Sciatic nerve (tissue), 2 donors: ENCODE data around the gene TSKS. TPM values are rescaled to one million over a fixed set of nuclear protein-coding genes. Genes with fewer than 3 reads are reported as not detected.

Source experiments
- ATAC-seq: fragments of 200-7000 bp; cut with Tn5 transposase; one replicate; pipeline ENCODE4 v1.9.1; 2020; ENCODE audit warnings: mild to moderate bottlenecking, moderate library complexity
- DNase-seq: peaks from one replicate; pipeline ENCODE4 v3.0.0-alpha.2; 2020; ENCODE audit warnings: low spot score
- intact Hi-C: fragments of 100-400 bp; cut with DNase I; formaldehyde crosslinking; loops from one replicate; pipeline ENCODE4 v1.14.2; 2022
- total RNA-seq: library from RNA; stranded (reverse); fragmentation: NEBNext Ultra II Directional; extraction: Animal tissue kit (Norgen Biotek cat#: 25700); gene quantifications from one replicate; pipeline ENCODE4 v1.2.1, GENCODE V29; 2021
- donor health status: DM: no; HTN: no; CAD: no.
- donor health status: DM: no; HTN: no; CAD: no.

The TSKS gene, protein sequence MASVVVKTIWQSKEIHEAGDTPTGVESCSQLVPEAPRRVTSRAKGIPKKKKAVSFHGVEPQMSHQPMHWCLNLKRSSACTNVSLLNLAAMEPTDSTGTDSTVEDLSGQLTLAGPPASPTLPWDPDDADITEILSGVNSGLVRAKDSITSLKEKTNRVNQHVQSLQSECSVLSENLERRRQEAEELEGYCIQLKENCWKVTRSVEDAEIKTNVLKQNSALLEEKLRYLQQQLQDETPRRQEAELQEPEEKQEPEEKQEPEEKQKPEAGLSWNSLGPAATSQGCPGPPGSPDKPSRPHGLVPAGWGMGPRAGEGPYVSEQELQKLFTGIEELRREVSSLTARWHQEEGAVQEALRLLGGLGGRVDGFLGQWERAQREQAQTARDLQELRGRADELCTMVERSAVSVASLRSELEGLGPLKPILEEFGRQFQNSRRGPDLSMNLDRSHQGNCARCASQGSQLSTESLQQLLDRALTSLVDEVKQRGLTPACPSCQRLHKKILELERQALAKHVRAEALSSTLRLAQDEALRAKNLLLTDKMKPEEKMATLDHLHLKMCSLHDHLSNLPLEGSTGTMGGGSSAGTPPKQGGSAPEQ
- total RNA-seq, result 0.85 TPM

DNA sequence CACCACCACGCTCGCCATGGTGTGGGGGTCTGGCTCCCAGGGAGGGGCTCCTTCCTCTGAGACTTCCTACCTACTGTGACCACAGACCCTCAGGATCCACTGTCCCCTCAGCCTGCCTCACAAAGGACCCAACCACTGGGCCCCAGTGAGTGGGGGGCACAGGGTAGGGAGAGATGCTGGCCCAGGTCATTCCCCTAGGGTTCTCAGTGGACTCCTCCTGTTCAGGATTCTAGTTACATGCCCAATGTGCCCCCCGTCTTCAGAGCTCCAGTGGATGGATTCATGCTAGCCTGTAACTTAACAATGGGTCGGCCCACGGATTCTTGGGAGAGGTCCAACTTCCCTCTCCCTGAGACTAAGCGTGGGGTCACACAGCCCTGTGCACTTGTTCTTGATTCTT is at the start of gene TSKS:
TSKS (minus strand) TSS at position 77 of the 400 bp plus-strand sequence; CDS start at position 18, 59 bp downstream.
- ATAC-seq (no peak), DNase-seq (no peak)
- intact Hi-C loops, result no loop called here

DNA sequence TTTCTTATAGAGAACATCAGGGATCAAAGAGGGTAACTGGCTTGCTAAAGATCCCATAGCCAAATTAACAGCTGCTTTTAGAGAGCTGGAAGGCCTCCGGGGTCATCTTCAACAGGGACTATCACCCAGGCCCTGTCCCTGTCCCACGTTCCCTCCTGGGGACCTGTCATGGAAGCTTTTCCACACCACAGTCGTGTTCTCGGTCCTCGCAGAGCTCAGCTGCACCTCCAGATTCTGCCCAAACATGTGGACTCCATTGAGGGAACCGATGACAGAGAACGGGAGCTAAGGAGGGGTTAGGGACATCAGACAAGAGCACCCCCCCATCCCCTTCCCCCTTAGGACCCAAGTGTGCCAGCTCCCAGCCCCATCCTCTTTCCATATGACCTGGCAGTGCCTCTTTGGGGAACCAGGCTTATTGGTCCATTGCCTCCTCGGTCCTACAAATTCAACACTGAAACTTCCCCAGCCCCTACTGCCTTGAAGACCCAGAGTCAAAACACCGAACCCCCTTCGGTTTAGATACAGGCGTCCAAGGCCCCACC is 49.4 kb upstream of the TSKS start:
- DNase-seq (no peak), ATAC-seq (no peak)
- intact Hi-C loops, result no loop called here

DNA sequence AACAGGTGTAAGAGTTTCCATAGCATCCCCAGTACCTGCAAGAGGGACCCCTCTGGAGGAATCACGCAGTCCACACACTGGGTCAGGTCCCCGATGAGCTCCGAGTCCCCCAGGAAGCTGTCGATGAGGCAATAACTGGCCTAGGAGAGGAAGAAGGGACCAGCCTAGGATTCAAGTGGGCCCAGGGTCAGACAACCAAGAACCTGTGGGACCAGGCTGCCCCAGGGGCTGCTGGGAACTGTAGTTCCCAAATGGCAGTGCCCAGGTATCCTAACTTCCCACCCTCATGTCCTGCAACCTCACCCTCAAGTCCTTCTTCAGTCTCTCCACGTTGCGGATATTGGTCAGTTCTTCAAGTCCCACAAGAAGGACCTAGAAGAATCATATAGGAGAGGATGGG is 48.2 kb upstream of the TSKS start:
- DNase-seq (no peak), ATAC-seq (no peak)
- intact Hi-C loops, result no loop called here

DNA sequence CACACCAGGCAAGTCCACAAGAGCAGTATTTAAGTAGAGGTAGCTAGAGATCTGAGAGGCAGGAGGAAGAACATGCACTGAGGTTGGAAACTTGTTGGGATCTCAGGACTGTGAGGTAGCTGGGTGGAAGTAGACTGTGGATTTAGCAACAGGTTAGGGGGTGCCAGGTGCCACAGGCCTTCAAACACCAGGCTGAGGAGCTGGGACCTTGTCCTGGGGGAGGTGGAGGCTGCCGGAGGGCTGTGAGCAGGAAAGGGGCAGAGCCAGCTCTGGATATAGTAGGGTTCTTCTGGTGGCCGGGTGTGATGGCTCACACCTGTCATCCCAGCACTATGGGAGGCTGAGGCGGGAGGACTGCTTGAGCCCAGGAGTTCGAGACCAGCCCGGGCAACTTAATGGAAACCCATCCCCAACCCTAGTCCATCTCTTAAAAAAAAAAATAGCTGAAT is 46.9 kb upstream of the TSKS start:
- intact Hi-C loops, result no loop called here
- ATAC-seq (no peak), DNase-seq (no peak)

DNA sequence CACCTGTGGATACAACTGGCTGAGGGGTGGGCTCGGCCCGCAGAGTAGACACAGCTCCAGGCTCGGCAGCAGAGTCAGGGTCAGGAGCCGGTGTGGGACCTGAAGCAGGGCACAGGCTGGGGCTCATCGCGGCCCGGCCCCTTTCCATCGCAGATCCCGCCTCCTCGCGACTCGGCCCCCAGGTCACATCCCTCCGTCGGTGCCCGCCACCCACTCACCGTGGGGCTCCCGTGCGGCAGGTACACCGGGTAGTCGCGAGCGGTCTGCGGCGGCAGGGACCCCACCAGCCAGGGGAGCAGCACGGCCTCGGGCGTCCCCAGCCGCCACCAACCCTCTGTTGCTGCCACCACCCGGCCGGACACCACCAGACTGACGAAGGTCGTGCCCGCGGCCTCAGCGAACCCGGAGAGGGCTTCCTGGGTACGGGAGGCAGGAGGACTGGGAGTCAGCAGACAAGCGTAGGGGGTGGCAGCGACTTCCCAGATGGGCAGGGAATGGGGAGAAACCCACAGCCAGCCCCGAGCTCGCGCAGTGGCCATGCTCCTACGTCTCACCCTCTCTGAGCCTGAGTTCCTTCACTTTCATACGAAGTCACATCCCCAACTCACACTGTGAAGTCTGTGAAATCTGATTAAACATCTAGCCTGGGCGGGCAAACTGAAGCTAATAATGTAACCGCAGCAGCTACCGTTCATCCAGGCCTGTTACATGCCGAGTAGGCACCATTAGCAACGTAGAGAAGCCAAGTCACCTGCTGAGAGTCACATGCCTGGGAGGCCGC is 46.2 kb upstream of the TSKS start:
- ATAC-seq (peak; percentile 6), DNase-seq (no peak)

DNA sequence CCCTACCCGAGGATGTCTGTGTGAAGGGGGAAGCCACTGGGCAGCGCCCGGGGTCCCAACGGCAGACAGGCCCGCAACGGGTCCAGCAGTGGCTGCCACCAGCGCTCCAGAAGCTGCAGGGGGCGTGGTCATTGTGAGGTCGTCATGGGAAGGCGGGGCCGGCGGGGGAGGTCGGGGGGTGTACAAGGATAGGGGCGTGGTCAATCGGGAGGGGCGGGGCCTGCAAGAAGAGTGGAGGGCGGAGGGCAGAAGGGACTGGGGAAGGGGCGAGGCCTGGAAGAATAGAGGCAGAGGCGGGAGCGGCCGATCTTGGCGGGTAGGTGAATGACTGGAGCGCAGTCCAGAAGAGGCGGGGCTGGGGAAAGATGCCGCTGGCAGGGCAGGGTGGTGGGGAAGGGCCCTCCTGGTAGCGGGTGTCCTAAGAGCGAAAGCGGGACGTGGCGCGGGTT is 45.6 kb upstream of the TSKS start:
- DNase-seq (peak; percentile 99), ATAC-seq (peak; percentile 79)
- intact Hi-C loops, result no loop called here

More for the DNA sequence above, 46.2 kb upstream of the TSKS start:
- intact Hi-C loops, result no loop called here

DNA sequence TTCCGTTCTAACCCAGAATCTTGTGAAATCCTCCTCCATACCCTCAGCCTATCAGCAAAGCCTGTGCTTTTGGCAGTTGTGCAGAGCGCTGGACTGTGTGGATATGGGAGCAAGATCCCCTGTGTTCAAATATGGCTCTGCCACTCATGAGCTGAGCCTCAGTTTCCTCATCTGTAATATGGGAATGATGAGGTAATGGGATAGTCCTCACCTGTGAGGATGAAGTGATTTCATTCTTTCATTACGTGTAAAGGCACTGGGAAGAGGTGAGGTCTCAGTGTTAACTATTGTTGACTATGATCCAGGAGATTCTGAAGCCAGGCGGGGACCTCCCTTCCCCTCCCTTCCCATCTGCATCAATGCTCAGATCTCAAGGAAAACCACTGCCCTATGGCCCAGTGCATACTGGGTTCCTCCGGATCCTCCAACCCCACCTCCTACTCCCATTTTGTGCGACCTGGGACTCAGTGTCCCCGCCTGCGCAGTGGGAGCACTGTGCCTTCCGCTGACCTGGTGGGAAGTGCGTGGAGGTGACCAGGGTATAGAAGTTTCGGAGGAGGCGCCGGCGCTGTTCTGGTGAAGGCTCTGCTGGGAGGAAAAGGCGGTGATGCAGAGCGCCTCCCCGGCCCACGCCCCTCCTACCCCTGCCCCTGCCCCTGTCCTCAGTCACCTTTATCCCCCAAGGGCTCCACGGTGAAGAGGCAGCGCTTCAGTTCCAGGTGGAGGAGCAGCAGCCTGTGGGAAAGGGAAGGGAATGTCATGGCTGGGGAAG is 45.0 kb upstream of the TSKS start:
- intact Hi-C loops, result no loop called here
- DNase-seq (no peak), ATAC-seq (peak; percentile 0)

DNA sequence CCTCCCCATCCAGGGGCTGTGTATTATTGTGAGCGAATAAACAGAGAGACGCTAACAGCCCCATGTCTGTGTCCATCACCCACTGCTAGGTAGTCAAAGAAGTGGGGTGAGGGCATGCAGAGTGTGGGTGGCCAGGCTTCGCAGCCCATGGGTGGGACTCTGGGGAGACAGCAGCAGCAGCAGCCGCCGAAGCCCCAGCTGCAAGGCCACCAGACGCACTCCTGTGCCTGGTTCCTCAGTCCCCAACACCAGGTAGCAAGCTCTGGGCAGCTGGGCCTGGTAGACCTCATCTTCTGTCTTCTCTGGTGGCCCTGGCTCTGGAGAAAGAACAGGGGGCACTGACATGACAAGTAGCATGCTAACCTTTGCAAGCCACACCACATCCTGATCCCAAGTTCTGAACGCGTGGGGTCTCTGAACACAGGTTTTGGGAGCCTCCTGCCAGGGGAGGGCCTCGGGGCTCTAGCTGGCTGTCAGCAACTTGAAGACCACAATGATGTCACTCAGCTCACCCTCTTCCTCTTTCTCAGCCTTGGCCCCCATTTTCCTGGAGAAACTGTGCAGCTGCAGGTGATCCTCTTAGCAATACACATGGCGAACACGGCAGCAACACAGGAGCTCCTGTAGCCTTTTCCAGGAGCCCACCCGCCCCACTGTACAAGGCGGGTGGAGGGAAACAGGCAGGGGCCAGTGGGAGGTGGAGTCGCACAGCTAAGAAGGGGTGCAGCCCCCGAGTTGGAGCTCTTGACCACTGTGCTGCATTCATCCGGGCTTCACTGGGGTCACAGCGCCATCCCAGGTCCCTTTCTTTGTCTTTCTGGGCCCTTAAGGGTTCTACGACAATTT is 44.2 kb upstream of the TSKS start:
- DNase-seq (no peak), ATAC-seq (no peak)
- intact Hi-C loops, result no loop called here

DNA sequence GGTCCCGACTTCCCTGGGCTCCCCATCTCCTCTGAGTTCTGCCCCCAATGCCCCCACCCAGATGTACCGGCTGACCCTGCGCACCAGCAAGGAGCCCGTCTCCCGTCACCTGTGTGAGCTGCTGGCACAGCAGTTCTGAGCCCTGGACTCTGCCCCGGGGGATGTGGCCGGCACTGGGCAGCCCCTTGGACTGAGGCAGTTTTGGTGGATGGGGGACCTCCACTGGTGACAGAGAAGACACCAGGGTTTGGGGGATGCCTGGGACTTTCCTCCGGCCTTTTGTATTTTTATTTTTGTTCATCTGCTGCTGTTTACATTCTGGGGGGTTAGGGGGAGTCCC is 43.5 kb upstream of the TSKS start:
- ATAC-seq (no peak), DNase-seq (no peak)
- intact Hi-C loops, result no loop called here

DNA sequence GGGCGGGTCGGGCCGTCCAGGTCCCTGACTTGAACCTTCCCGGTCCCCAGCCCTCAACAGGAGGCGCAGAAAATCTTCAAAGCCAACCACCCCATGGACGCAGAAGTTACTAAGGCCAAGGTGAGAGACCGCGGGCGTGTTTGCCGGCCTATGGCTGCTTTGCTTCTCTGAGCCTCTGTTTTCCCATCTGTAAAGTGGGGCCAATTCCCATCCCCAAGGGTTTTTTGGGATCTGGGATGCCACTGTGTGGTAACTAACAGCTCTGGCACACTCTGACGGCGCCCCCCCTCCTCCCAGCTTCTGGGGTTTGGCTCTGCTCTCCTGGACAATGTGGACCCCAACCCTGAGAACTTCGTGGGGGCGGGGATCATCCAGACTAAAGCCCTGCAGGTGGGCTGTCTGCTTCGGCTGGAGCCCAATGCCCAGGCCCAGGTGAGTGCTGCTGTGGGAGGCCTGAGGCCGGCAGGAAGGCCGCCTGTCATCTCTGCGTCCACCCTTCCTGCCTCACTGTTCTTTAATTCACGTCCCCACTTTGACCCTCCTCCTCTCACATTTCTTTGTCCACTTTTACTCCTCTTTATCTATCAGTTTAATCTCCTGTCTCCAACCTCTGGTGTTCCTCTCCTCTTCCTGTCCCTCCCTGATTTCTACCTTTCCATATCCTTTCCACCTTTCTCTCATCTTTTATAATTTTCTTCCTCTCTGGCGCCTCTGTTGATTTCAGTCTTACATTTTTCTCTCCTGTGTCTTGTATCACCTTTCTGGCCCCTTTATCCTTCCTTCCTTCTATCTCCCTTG is 42.9 kb upstream of the TSKS start:
- intact Hi-C loops, result no loop called here
- ATAC-seq (no peak), DNase-seq (no peak)

DNA sequence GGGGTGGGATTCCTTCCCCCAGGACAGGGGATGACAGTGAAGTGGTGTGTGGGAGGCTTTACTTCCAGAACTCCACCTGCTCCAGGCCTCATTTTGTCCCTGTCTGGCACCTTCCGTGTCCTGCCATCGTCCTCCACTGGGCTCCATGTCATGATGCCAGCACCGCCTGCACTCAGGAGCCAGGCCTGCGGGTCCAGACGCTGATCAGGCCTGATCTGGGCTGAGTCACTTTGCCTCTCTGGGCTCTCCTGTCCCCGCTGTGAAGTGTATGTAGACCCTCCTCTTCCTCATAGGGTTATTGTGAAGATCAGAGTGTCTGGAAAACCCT is 40.4 kb upstream of the TSKS start:
- intact Hi-C loops, result no loop called here
- DNase-seq (no peak), ATAC-seq (no peak)

DNA sequence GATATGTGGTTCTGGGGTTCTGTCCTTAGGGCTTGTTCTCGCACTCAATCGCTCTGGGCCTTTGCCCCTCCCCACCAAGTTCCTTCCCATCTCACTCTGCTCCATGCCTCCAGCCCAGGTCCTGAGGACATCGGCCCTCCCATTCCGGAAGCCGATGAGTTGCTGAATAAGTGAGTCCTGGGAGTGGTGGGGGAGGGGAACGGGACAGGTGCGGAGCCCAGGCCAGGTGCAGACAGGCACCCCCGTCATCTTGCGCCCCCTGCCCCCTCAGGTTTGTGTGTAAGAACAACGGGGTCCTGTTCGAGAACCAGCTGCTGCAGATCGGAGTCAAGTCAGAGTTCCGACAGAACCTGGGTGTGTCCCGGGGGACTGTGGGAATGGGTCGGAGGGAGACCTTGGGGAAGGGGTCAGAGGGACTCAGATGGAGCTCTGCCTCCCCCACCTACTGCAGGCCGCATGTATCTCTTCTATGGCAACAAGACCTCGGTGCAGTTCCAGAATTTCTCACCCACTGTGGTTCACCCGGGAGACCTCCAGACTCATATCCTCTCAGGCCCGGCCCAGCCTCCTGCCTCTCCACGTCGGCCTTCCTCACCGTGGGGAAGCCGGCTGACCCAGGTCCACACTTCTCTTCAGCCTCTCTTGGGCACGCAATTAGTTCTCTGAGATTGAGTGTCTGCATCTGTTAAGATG is 39.9 kb upstream of the TSKS start:
- intact Hi-C loops, result no loop called here
- DNase-seq, result no peak
- peak; percentile 16 for ATAC-seq

DNA sequence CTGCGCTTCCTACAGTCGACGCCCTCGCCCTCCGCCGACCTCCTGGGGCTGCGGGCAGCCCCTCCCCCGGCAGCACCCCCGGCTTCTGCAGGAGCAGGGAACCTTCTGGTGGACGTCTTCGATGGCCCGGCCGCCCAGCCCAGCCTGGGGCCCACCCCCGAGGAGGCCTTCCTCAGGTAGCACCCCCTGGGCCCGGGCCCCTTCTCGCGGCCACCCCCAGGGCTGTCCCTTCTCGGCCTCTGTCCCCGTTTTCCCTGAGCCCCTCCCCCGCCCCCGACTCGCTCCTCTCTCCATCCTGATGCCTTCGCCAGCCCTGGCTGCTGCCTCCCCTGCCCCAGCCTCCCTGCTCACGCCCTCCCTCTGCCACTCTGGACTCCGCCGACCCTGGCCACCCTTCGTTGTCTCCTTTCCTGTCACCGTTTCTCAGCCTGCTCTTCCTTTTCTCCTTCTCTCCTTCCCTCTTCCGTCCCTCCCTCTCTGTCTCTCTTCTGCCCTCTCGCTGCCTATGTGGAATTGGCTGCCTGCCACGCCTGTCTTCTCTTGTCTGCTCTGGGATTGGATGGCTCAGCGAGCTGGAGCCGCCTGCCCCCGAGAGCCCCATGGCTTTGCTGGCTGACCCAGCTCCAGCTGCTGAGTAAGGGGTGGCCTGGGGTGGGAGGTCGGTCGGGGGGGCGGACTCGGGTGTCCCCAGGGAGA is 39.0 kb upstream of the TSKS start:
- DNase-seq, result peak; percentile 97
- peak; percentile 90 for ATAC-seq

DNA sequence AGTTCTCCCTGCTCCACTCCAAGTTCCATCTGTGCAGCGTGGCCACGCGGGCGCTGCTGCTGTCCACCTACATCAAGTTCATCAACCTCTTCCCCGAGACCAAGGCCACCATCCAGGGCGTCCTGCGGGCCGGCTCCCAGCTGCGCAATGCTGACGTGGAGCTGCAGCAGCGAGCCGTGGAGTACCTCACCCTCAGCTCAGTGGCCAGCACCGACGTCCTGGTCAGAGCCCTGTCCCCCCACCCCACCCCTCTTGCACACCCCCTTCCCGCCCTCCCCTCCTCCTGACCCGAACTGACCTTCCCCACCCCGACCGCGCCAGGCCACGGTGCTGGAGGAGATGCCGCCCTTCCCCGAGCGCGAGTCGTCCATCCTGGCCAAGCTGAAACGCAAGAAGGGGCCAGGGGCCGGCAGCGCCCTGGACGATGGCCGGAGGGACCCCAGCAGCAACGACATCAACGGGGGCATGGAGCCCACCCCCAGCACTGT is 38.3 kb upstream of the TSKS start:
- ATAC-seq, result peak; percentile 31
- no peak for DNase-seq
- intact Hi-C loops, result no loop called here

More for the DNA sequence above, 39.0 kb upstream of the TSKS start:
- intact Hi-C loops, result no loop called here

DNA sequence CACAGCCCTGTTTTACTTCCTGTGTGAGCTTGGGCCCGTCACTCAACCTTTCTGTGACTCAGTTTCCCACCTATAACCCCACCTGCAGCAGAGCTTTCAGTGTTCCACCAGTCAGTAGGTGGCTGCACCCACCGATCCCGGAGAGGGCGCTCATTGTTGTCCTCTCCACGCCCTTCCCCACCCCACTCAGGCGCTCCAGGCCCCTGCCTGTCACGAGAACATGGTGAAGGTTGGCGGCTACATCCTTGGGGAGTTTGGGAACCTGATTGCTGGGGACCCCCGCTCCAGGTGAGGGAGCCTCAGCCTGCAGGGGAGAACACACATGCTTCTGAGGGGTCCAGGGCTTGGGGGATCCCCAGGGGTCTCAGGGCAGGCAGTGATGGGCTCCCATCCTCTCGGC is 37.7 kb upstream of the TSKS start:
- DNase-seq, result no peak
- no peak for ATAC-seq
- intact Hi-C loops, result no loop called here

DNA sequence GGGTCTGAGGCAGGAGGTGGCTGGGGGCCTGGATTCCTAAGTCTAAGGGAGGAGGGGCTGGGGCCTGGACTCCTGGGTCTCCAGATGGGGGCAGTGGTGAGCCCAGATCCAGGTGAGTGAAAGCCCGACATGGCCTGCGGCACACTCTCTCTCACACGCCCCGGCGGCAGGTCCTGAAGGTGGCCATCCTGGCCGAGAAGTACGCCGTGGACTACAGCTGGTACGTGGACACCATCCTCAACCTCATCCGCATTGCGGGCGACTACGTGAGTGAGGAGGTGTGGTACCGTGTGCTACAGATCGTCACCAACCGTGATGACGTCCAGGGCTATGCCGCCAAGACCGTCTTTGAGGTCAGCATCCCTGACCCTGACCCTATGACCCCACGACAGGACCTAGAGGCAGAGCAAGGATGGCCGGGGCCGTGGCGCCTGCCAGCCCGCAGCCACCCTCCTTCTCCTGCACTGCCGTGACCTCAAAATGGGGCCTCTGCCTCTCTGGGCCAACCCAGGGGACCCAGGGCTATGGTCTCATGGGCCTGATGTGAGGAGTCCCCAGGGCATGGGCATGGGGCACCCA is 36.8 kb upstream of the TSKS start:
- intact Hi-C loops, result no loop called here
- no peak for ATAC-seq

More for the DNA sequence above, 36.8 kb upstream of the TSKS start:
- DNase-seq, result no peak
